ENCODE measurements around the gene C2orf72. TPM values are rescaled to one million over a fixed set of nuclear protein-coding genes. Genes with fewer than 3 reads are reported as not detected.

C2orf72 gene
- total RNA-seq, 4 donors from 2014 or later = 15.9 to 52.7 (median 23.6) TPM

GRCh38 chr2:231084565-231084964 lies 47.2 kb downstream of the C2orf72 start:
- H3K27ac ChIP-seq = no peak overlapping the region
- 97 to 100% methylated on average over 1 of the region's 1 CpG for WGBS, 2 donors (ENCODE audit: low coverage in 1 of 2)
- no peaks in the 10 kb centered on the region for H3K27me3 ChIP-seq
- peaks cover 0 to 9% (median 0%) of the 10 kb centered on the region in 4 donors for H3K4me1 ChIP-seq
- H3K9me3 ChIP-seq = no peaks in the 10 kb centered on the region
- in situ Hi-C loops (cut with MboI; ENCODE audit: low pct_ligation_motif_present in 1 of 4, low pct_unique_long_range_greater_than_20kb in 1 of 4, low sequenced_read_pairs in 3 of 4) (loop anchor here in 1 of 4 donors (25.0 kb wide), 1 partner anchor 353 kb away; no protein-coding TSS in a partner anchor), intact Hi-C loops (cut with DNase I; ENCODE audit: low total_unique reads) (no loop called here)
- TF ChIP-seq CTCF (IDR thresholded peaks at IDR 0.05) (no peak), EP300 (IDR thresholded peaks at IDR 0.05; ENCODE audit: low read depth) (no peak), POLR2A (IDR thresholded peaks at IDR 0.05) (no peak), POLR2AphosphoS5 (IDR thresholded peaks at IDR 0.05) (no peak)
- DNase-seq = no peak
- peaks cover 0 to 85% (median 34%) of the 10 kb centered on the region in 4 donors for H3K36me3 ChIP-seq
- no peak overlapping the region for H3K4me3 ChIP-seq

- TF ChIP-seq POLR2AphosphoS5 (IDR thresholded peaks at IDR 0.05) (no peak), POLR2A (IDR thresholded peaks at IDR 0.05) (no peak), CTCF (IDR thresholded peaks at IDR 0.05) (no peak), EP300 (IDR thresholded peaks at IDR 0.05; ENCODE audit: low read depth) (no peak)
- WGBS, 2 donors (ENCODE audit: low coverage in 1 of 2) = 43 to 49% methylated on average over 4 of the region's 4 CpGs
- no peaks in the 10 kb centered on the region for H3K27me3 ChIP-seq
- intact Hi-C loops (cut with DNase I; ENCODE audit: low total_unique reads) (no loop called here), in situ Hi-C loops (cut with MboI; ENCODE audit: low pct_ligation_motif_present in 1 of 4, low pct_unique_long_range_greater_than_20kb in 1 of 4, low sequenced_read_pairs in 3 of 4) (loop anchor here in 1 of 4 donors (25.0 kb wide), 1 partner anchor 349 kb away; no protein-coding TSS in a partner anchor)
- no peaks in the 10 kb centered on the region for H3K9me3 ChIP-seq
- no peak overlapping the region for H3K27ac ChIP-seq
- no peak for DNase-seq
- no peak overlapping the region for H3K4me3 ChIP-seq
- H3K36me3 ChIP-seq = peaks cover 0 to 45% (median 14%) of the 10 kb centered on the region in 4 donors
- peaks cover 0 to 9% (median 4%) of the 10 kb centered on the region in 4 donors for H3K4me1 ChIP-seq
Measured at GRCh38 chr2:231088754-231089153, 51.4 kb downstream of the C2orf72 start.

GRCh38 chr2:231093933-231094332 lies 56.6 kb downstream of the C2orf72 start:
- Histone ChIP-seq H3K36me3 (peaks cover 0 to 6% (median 0%) of the 10 kb centered on the region in 4 donors), H3K4me1 (peaks cover 0 to 31% (median 6%) of the 10 kb centered on the region in 4 donors), H3K9me3 (peaks cover 0 to under 1% of the 10 kb centered on the region in 2 donors), H3K27ac (peak overlapping the region; percentile 65 to 69 (median 66)), H3K4me3 (no peak overlapping the region), H3K27me3 (no peaks in the 10 kb centered on the region)
- TF ChIP-seq CTCF (IDR thresholded peaks at IDR 0.05) = no peak
- TF ChIP-seq POLR2AphosphoS5 (IDR thresholded peaks at IDR 0.05) = no peak
- 75 to 97% methylated on average over 4 to 5 of the region's 5 CpGs for WGBS, 2 donors (ENCODE audit: low coverage in 1 of 2)
- DNase-seq = peak; percentile 44
- in situ Hi-C loops (cut with MboI; ENCODE audit: low pct_ligation_motif_present in 1 of 4, low pct_unique_long_range_greater_than_20kb in 1 of 4, low sequenced_read_pairs in 3 of 4) = loop anchor here in 1 of 4 donors (25.0 kb wide), 1 partner anchor 343 kb away; no protein-coding TSS in a partner anchor
- intact Hi-C loops (cut with DNase I; ENCODE audit: low total_unique reads) = no loop called here

- H3K27ac ChIP-seq = peak overlapping the region; percentile 65 to 69 (median 67)
- no peaks in the 10 kb centered on the region for H3K27me3 ChIP-seq
- TF ChIP-seq POLR2A (IDR thresholded peaks at IDR 0.05) (no peak), POLR2AphosphoS5 (IDR thresholded peaks at IDR 0.05) (peak in 1 of 3 donors; percentile 25)
- 44 to 55% methylated on average over 1 to 4 of the region's 4 CpGs for WGBS, 2 donors (ENCODE audit: low coverage in 1 of 2)
- in situ Hi-C loops (cut with MboI; ENCODE audit: low pct_ligation_motif_present in 1 of 4, low pct_unique_long_range_greater_than_20kb in 1 of 4, low sequenced_read_pairs in 3 of 4) (loop anchor here in 1 of 4 donors (25.0 kb wide), 1 partner anchor 342 kb away; no protein-coding TSS in a partner anchor), intact Hi-C loops (cut with DNase I; ENCODE audit: low total_unique reads) (no loop called here)
- no peak for DNase-seq
- H3K4me3 ChIP-seq = no peak overlapping the region
- peaks cover 0 to 31% (median 6%) of the 10 kb centered on the region in 4 donors for H3K4me1 ChIP-seq
- H3K36me3 ChIP-seq = peaks cover 0 to 15% (median 1%) of the 10 kb centered on the region in 4 donors
- H3K9me3 ChIP-seq = peaks cover 2 to 6% of the 10 kb centered on the region in 2 donors
Measured at GRCh38 chr2:231094736-231095346, 57.5 kb downstream of the C2orf72 start.

Other genes starting within 250 kb of the C2orf72 start
- 1,000 to 10,000 TPM in 3 of 4 donors, 100 to 1,000 TPM in 1; 911 to 2,535 (median 1,776) TPM for gene ITM2C, start 172.6 kb upstream of the C2orf72 start, total RNA-seq
- 10 to 100 TPM in 1 of 4 donors, 1 to 10 TPM in 2, under 1 TPM in 1; 0.40 to 16.1 (median 2.0) TPM for gene GPR55, start 112.3 kb upstream of the C2orf72 start, total RNA-seq
- not detected for gene SPATA3, start 41.4 kb upstream of the C2orf72 start, total RNA-seq
- 10 to 100 TPM; 24.3 to 85.3 (median 74.7) TPM for gene PSMD1, start 19.3 kb downstream of the C2orf72 start, total RNA-seq
- 1 to 10 TPM in 1 of 4 donors, under 1 TPM in 2, not detected in 1; 0.40 to 6.2 (median 0.82) TPM for gene HTR2B, start 87.5 kb downstream of the C2orf72 start, total RNA-seq
- 10 to 100 TPM; 11.5 to 59.5 (median 14.4) TPM for gene ARMC9, start 161.1 kb downstream of the C2orf72 start, total RNA-seq

Measured in transverse colon (tissue), 4 donors.